Hepatic stellate cell (primary cell): ENCODE measurements around the gene PRKCD.
A peak's percentile ranks its signal among the peaks of the same experiment; 100 is the strongest.

Source experiments
- DNase-seq: peaks from one replicate; pipeline ENCODE4 v3.0.0; 2011; ENCODE audit warnings: low spot score

The PRKCD gene

GRCh38 chr3:53232641-53233377 lies 71.8 kb downstream of the PRKCD start:
- no peak for DNase-seq

GRCh38 chr3:53234130-53234840 lies 73.3 kb downstream of the PRKCD start:
- DNase-seq, result no peak

GRCh38 chr3:53234841-53235232 lies 73.8 kb downstream of the PRKCD start:
- DNase-seq, result no peak

- DNase-seq, result no peak
Measured at GRCh38 chr3:53235545-53235944, 74.5 kb downstream of the PRKCD start.

GRCh38 chr3:53236112-53236841 lies 75.3 kb downstream of the PRKCD start:
- peak; percentile 95 for DNase-seq

GRCh38 chr3:53238051-53238850 lies 77.2 kb downstream of the PRKCD start:
- DNase-seq, result peak; percentile 95

GRCh38 chr3:53238886-53239285 lies 77.9 kb downstream of the PRKCD start:
- no peak for DNase-seq

GRCh38 chr3:53239800-53240199 lies 78.8 kb downstream of the PRKCD start:
- DNase-seq, result no peak

- DNase-seq, result no peak
Measured at GRCh38 chr3:53240989-53241972, 80.3 kb downstream of the PRKCD start.

- DNase-seq, result no peak
Measured at GRCh38 chr3:53242155-53242554, 81.1 kb downstream of the PRKCD start.
